Natural killer cell (primary cell): Measurements from ENCODE around the gene CD96. TPM values are rescaled to one million over a fixed set of nuclear protein-coding genes. Genes with fewer than 3 reads are reported as not detected.
"Not testable (repeated sequence)": the region's sequence is repeated elsewhere in the genome, so short reads cannot be mapped to it uniquely, and the experiment has no call there.

Experiments
- ATAC-seq, 3 donors: fragments of 150-1000 bp in 2 of 3; fragments of 200-7000 bp in 1 of 3; cut with Tn5 transposase; 1 replicate in 1 of 3; 2 replicates in 2 of 3; pipeline ENCODE4 v1.10.0; 2021; ENCODE audit warnings: mild to moderate bottlenecking in 2 of 3, moderate library complexity in 2 of 3
- DNase-seq, 2 donors: peaks; one replicate each; pipeline versions ENCODE4 v3.0.0 to v3.0.0-alpha.2; 2013 to 2021; ENCODE audit warnings: mixed read lengths in 1 of 2
- H3K27ac ChIP-seq: one replicate; pipeline ENCODE4 v1.5.1; 2013; ENCODE audit warnings: mild to moderate bottlenecking, low read length
- H3K27me3 ChIP-seq: one replicate; pipeline ENCODE4 v1.6.1; 2013; ENCODE audit warnings: low read length; ENCODE audit not compliant: control insufficient read depth, insufficient read depth
- H3K36me3 ChIP-seq: one replicate; pipeline ENCODE4 v1.6.1; 2013; ENCODE audit warnings: low read length; ENCODE audit not compliant: control insufficient read depth, insufficient read depth
- H3K4me1 ChIP-seq: one replicate; pipeline ENCODE4 v1.6.1; 2013; ENCODE audit warnings: low read length; ENCODE audit not compliant: control insufficient read depth, insufficient read depth
- H3K4me3 ChIP-seq: one replicate; pipeline ENCODE4 v1.5.1; 2013; ENCODE audit warnings: low read length
- H3K9me3 ChIP-seq: one replicate; pipeline ENCODE4 v1.6.1; 2013; ENCODE audit warnings: low read length; ENCODE audit not compliant: control insufficient read depth, insufficient read depth
- H3K27ac Mint-ChIP-seq, 2 donors: one replicate each; pipeline ENCODE4 v1.8.0; 2022; ENCODE audit warnings: mild to moderate bottlenecking in 2 of 2, mixed read lengths in 2 of 2, moderate library complexity in 1 of 2
- H3K27me3 Mint-ChIP-seq, 2 donors: one replicate each; pipeline ENCODE4 v1.8.0; 2022; ENCODE audit warnings: low read depth in 2 of 2, mixed read lengths in 2 of 2
- H3K36me3 Mint-ChIP-seq: one replicate; pipeline ENCODE4 v1.8.0; 2022; ENCODE audit warnings: mixed read lengths
- H3K4me1 Mint-ChIP-seq, 2 donors: one replicate each; pipeline ENCODE4 v1.8.0; 2022; ENCODE audit warnings: mixed read lengths in 2 of 2
- H3K4me3 Mint-ChIP-seq: one replicate; pipeline ENCODE4 v1.8.0; 2022; ENCODE audit warnings: mild to moderate bottlenecking, moderate library complexity, mixed read lengths
- H3K9me3 Mint-ChIP-seq, 2 donors: one replicate each; pipeline ENCODE4 v1.8.0; 2022; ENCODE audit warnings: mixed read lengths in 2 of 2
- CTCF ChIP-seq: fragments of 200-600 bp; IDR thresholded peaks from one replicate; pipeline ENCODE4 v1.8.0; 2022; ENCODE audit warnings: antibody characterized with exemption
- WGBS: methylation state at CpG from one replicate; pipeline ENCODE4 v1.1.7; 2013; ENCODE audit warnings: missing lambda C conversion rate; ENCODE audit not compliant: insufficient coverage; 5-methylcytosine and 5-hydroxymethylcytosine counted together
- intact Hi-C: fragments of 100-400 bp; cut with micrococcal nuclease; formaldehyde crosslinking; loops from one replicate; pipeline ENCODE4 v1.14.2; 2022
- total RNA-seq, 4 donors: library from RNA; stranded (reverse); fragments of 120-200 nt in 1 of 4; gene quantifications; one replicate each; pipeline versions ENCODE4 v1.2.3 to v1.2.4, GENCODE V29; 2013 to 2022

Gene CD96
- total RNA-seq, 3 donors from 2014 or later (not counting 1 experiment from before 2014, with no cell fraction given), result 146 to 191 (median 166) TPM

- no peak for ATAC-seq
- TF ChIP-seq CTCF, result no peak
- H3K9me3 ChIP-seq, result no peaks in the 10 kb centered on the region
- H3K4me1 ChIP-seq, result no peaks in the 10 kb centered on the region
- intact Hi-C loops, result no loop called here
- H3K4me3 ChIP-seq, result no peak overlapping the region
- no peak overlapping the region for H3K27ac ChIP-seq
- H3K9me3 Mint-ChIP-seq, result no peaks in the 10 kb centered on the region
- WGBS, result 90% methylated on average over 4 of the region's 6 CpGs
- peaks cover 0 to 6% of the 10 kb centered on the region in 2 donors for H3K27me3 Mint-ChIP-seq
- H3K27me3 ChIP-seq, result no peaks in the 10 kb centered on the region
- DNase-seq, result no peak
- H3K36me3 Mint-ChIP-seq, result no peaks in the 10 kb centered on the region
- H3K36me3 ChIP-seq, result no peaks in the 10 kb centered on the region
- no peaks in the 10 kb centered on the region for H3K4me1 Mint-ChIP-seq
- no peak overlapping the region for H3K27ac Mint-ChIP-seq
- H3K4me3 Mint-ChIP-seq, result no peak overlapping the region
Observed at GRCh38 chr3:111519178-111519855, 22.7 kb upstream of the CD96 start.

GRCh38 chr3:111521891-111522290, 20.1 kb upstream of the CD96 start:
- no peaks in the 10 kb centered on the region for H3K36me3 ChIP-seq
- Mint-ChIP-seq H3K27ac (no peak overlapping the region), H3K27me3 (peaks cover 0 to 6% of the 10 kb centered on the region in 2 donors), H3K36me3 (no peaks in the 10 kb centered on the region), H3K4me1 (no peaks in the 10 kb centered on the region), H3K9me3 (no peaks in the 10 kb centered on the region), H3K4me3 (no peak overlapping the region)
- no peaks in the 10 kb centered on the region for H3K27me3 ChIP-seq
- H3K4me3 ChIP-seq, result no peak overlapping the region
- ATAC-seq, result no peak
- H3K4me1 ChIP-seq, result no peaks in the 10 kb centered on the region
- no peak overlapping the region for H3K27ac ChIP-seq
- intact Hi-C loops, result no loop called here
- no peaks in the 10 kb centered on the region for H3K9me3 ChIP-seq
- DNase-seq, result no peak
- no peak for TF ChIP-seq CTCF
- WGBS, result 96% methylated on average over 2 of the region's 3 CpGs

GRCh38 chr3:111524486-111524885, 17.5 kb upstream of the CD96 start:
- H3K36me3 Mint-ChIP-seq, DNase-seq, H3K36me3 ChIP-seq, H3K4me1 Mint-ChIP-seq, intact Hi-C loops, H3K4me3 Mint-ChIP-seq, H3K27me3 ChIP-seq, H3K4me3 ChIP-seq, H3K27ac Mint-ChIP-seq, H3K27ac ChIP-seq, ATAC-seq, H3K9me3 Mint-ChIP-seq, H3K9me3 ChIP-seq, H3K27me3 Mint-ChIP-seq, H3K4me1 ChIP-seq: not testable (repeated sequence)
- 100% methylated on average over 1 of the region's 1 CpG for WGBS

DNA sequence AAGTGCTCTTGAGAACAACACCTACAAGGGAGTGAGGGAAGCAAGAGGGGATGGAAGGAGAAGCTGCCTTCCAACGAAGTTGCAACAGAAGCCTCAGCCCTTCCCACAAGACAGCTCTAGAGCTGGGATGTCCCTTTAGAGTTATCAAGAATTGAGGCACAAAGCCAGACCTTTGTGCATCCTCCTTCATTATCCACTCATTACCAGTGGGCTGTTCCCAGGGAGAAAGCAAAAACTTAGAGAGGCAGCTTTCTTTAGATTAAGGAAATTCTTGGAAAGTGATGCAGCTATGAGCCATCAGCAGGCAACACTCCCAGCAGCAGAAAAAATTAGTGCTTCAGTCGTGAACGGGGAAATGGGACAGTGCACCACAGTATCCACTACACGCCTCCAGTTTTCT, 10.6 kb upstream of the CD96 start:
- no peak overlapping the region for H3K4me3 ChIP-seq
- intact Hi-C loops, result loop anchor here (10.0 kb wide), 1 partner anchor 137 kb away; no protein-coding TSS in a partner anchor
- Mint-ChIP-seq H3K27me3 (peaks cover 0 to 3% of the 10 kb centered on the region in 2 donors), H3K4me1 (peaks cover 0 to 5% of the 10 kb centered on the region in 2 donors), H3K9me3 (no peaks in the 10 kb centered on the region), H3K4me3 (no peak overlapping the region), H3K27ac (no peak overlapping the region), H3K36me3 (no peaks in the 10 kb centered on the region)
- no peaks in the 10 kb centered on the region for H3K4me1 ChIP-seq
- H3K27ac ChIP-seq, result no peak overlapping the region
- no peaks in the 10 kb centered on the region for H3K27me3 ChIP-seq
- DNase-seq, result no peak
- no peak for ATAC-seq
- no peak for TF ChIP-seq CTCF
- no peaks in the 10 kb centered on the region for H3K36me3 ChIP-seq
- 91% methylated on average over 4 of the region's 4 CpGs for WGBS
- H3K9me3 ChIP-seq, result no peaks in the 10 kb centered on the region
